ENCODE results near the gene JOSD1.

GRCh38 chr22:38645430-38645829 is 55.3 kb downstream of the JOSD1 start:
- TF ChIP-seq CTCF (IDR thresholded peaks at IDR 0.05) (no peak), POLR2A (IDR thresholded peaks at IDR 0.05) (no peak)
